ENCODE data around the gene LIPF.
"Not testable (repeated sequence)": the region's sequence is repeated elsewhere in the genome, so short reads cannot be mapped to it uniquely, and the experiment has no call there.

DNA sequence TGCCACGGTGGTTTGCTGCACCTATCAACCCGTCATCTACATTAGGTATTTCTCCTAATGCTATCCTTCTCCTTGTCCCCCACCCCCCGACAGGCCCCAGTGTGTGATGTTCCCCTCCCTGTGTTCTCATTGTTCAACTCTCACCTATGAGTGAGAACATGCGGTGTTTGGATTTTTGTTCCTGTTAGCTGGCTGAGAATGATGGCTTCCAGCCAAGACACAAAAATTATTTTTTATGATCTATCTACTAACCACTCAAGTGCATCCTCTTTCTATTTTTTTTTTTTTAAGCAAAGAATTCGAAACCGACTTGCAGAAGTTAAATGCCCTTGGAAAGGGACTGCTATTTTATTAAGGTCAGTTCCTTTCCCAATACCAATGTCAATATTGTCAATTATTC lies 45.1 kb downstream of the LIPF start:
- TF ChIP-seq, protein P1, sequence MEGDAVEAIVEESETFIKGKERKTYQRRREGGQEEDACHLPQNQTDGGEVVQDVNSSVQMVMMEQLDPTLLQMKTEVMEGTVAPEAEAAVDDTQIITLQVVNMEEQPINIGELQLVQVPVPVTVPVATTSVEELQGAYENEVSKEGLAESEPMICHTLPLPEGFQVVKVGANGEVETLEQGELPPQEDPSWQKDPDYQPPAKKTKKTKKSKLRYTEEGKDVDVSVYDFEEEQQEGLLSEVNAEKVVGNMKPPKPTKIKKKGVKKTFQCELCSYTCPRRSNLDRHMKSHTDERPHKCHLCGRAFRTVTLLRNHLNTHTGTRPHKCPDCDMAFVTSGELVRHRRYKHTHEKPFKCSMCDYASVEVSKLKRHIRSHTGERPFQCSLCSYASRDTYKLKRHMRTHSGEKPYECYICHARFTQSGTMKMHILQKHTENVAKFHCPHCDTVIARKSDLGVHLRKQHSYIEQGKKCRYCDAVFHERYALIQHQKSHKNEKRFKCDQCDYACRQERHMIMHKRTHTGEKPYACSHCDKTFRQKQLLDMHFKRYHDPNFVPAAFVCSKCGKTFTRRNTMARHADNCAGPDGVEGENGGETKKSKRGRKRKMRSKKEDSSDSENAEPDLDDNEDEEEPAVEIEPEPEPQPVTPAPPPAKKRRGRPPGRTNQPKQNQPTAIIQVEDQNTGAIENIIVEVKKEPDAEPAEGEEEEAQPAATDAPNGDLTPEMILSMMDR (IDR thresholded peaks at IDR 0.05 in 2 of 3, conservative IDR thresholded peaks at IDR 0.05 in 1 of 3; ENCODE audit: borderline replicate concordance in 1 of 3, insufficient read depth in 1 of 3, low read depth in 2 of 3, low read length in 2 of 3) = not testable (repeated sequence)
- TF ChIP-seq, protein P2, sequence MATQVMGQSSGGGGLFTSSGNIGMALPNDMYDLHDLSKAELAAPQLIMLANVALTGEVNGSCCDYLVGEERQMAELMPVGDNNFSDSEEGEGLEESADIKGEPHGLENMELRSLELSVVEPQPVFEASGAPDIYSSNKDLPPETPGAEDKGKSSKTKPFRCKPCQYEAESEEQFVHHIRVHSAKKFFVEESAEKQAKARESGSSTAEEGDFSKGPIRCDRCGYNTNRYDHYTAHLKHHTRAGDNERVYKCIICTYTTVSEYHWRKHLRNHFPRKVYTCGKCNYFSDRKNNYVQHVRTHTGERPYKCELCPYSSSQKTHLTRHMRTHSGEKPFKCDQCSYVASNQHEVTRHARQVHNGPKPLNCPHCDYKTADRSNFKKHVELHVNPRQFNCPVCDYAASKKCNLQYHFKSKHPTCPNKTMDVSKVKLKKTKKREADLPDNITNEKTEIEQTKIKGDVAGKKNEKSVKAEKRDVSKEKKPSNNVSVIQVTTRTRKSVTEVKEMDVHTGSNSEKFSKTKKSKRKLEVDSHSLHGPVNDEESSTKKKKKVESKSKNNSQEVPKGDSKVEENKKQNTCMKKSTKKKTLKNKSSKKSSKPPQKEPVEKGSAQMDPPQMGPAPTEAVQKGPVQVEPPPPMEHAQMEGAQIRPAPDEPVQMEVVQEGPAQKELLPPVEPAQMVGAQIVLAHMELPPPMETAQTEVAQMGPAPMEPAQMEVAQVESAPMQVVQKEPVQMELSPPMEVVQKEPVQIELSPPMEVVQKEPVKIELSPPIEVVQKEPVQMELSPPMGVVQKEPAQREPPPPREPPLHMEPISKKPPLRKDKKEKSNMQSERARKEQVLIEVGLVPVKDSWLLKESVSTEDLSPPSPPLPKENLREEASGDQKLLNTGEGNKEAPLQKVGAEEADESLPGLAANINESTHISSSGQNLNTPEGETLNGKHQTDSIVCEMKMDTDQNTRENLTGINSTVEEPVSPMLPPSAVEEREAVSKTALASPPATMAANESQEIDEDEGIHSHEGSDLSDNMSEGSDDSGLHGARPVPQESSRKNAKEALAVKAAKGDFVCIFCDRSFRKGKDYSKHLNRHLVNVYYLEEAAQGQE (IDR thresholded peaks at IDR 0.05; ENCODE audit: low read depth) = not testable (repeated sequence)

All from HCT116 (cell line).